Stimulated activated CD8-positive, alpha-beta memory T cell treated with anti-CD3 and anti-CD28 coated beads, Interleukin-15, amount 100 ng/mL, for 48 hours (primary cell): ENCODE data around the gene DIDO1.

ENCODE experiments used
- DNase-seq, 2 donors: peaks; one replicate each; pipeline ENCODE4 v3.0.0-alpha.2; 2020; ENCODE audit warnings: low read depth in 2 of 2

The DIDO1 gene

GRCh38 chr20:62926229-62927127 lies at the start of gene DIDO1:
Gene DIDO1 (minus strand): TSS chr20:62926505.
- peak; percentile 87 to 89 for DNase-seq

GRCh38 chr20:62975251-62975760 lies 49.0 kb upstream of the DIDO1 start:
- DNase-seq = no peak

GRCh38 chr20:62972845-62973745 lies 46.8 kb upstream of the DIDO1 start:
- DNase-seq = no peak

- DNase-seq = peak; percentile 79 to 81
These were observed 45.9 kb upstream of the DIDO1 start for GRCh38 chr20:62971950-62972844.

GRCh38 chr20:62971211-62971949 lies 45.1 kb upstream of the DIDO1 start:
- DNase-seq = no peak

- DNase-seq = no peak
These were observed 44.3 kb upstream of the DIDO1 start for GRCh38 chr20:62970307-62971210.

GRCh38 chr20:62969939-62970306 lies 43.6 kb upstream of the DIDO1 start:
- DNase-seq = no peak

GRCh38 chr20:62969179-62969760 lies 43.0 kb upstream of the DIDO1 start:
- no peak for DNase-seq

GRCh38 chr20:62968378-62969178 lies 42.3 kb upstream of the DIDO1 start:
- no peak for DNase-seq

GRCh38 chr20:62967628-62968351 lies 41.5 kb upstream of the DIDO1 start:
- DNase-seq = no peak

- DNase-seq = no peak
These were observed 40.8 kb upstream of the DIDO1 start for GRCh38 chr20:62967149-62967501.

GRCh38 chr20:62966212-62967148 lies 40.2 kb upstream of the DIDO1 start:
- DNase-seq = no peak

- no peak for DNase-seq
These were observed 39.1 kb upstream of the DIDO1 start for GRCh38 chr20:62965363-62965771.

GRCh38 chr20:62964700-62965099 lies 38.4 kb upstream of the DIDO1 start:
- no peak for DNase-seq

- DNase-seq = no peak
These were observed 37.5 kb upstream of the DIDO1 start for GRCh38 chr20:62963614-62964397.
